HEK293T (cell line): Measurements from ENCODE around the gene ZNF236.

Experiments
- ARNT ChIP-seq: fragments of 450-650 bp; IDR thresholded peaks from 2 replicates; pipeline ENCODE4 v1.6.1; 2017; ENCODE audit warnings: mild to moderate bottlenecking
- BHLHE40 ChIP-seq: fragments of 450-650 bp; IDR thresholded peaks from 2 replicates; pipeline ENCODE4 v1.6.1; 2016; ENCODE audit warnings: mild to moderate bottlenecking, moderate library complexity, borderline replicate concordance
- FOXA1 ChIP-seq: fragments of 450-650 bp; IDR thresholded peaks from 2 replicates; pipeline ENCODE4 v1.6.1; 2016; ENCODE audit warnings: mild to moderate bottlenecking
- FOXK2 ChIP-seq: fragments of 450-650 bp; IDR thresholded peaks from 2 replicates; pipeline ENCODE4 v1.6.1; 2016; ENCODE audit warnings: mild to moderate bottlenecking
- FOXM1 ChIP-seq: fragments of 450-650 bp; IDR thresholded peaks from 2 replicates; pipeline ENCODE4 v1.6.1; 2017; ENCODE audit warnings: mild to moderate bottlenecking, borderline replicate concordance
- HDGF ChIP-seq: fragments of 450-650 bp; IDR thresholded peaks from 2 replicates; pipeline ENCODE4 v1.6.1; 2017; ENCODE audit warnings: antibody characterized with exemption, borderline replicate concordance
- NFRKB ChIP-seq: fragments of 450-650 bp; IDR thresholded peaks from 2 replicates; pipeline ENCODE4 v1.6.1; 2016; ENCODE audit warnings: mild to moderate bottlenecking, moderate library complexity
- SUZ12 ChIP-seq: fragments of 450-650 bp; IDR thresholded peaks from 2 replicates; pipeline ENCODE4 v1.6.1; 2016; ENCODE audit warnings: mild to moderate bottlenecking
- TARDBP ChIP-seq: fragments of 450-650 bp; IDR thresholded peaks from 2 replicates; pipeline ENCODE4 v1.6.1; 2016
- TF ChIP-seq, protein P1 (sequence below): fragments of 450-650 bp; IDR thresholded peaks from 2 replicates; pipeline ENCODE4 v1.6.1; 2016

DNA sequence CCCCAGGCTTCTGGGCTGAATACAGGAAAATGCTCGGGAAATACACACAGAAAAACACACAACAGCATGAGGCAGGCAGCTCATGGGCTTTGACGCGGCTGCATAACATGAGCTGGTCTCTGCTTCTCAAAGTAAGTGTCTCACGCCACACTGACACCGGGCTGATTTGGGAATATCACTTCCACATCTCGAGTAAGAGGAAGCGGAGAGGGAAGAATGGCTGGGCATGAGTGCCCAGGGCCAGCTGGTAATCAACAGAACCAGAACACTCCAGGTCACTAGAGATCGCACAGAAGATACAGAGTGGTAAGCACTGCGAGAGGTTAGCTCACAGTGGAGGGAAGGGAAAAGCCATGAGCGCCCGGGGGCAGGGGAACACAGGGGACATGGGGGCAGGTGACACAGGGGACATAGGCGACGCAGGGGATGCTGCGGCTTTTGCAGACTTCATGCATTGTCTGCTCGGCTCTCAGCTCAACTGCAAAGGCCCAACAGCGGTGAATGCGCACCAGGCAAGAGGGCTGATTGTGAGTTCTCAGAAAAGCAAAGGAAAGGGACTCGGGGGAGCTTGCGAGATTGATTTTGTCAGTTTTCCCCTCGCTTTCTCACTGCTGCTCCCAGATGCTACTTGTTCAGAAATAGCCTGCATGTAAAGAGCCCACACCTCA is 168.8 kb downstream of the ZNF236 start:
- no peak for TF ChIP-seq HDGF
- TF ChIP-seq, protein P1, sequence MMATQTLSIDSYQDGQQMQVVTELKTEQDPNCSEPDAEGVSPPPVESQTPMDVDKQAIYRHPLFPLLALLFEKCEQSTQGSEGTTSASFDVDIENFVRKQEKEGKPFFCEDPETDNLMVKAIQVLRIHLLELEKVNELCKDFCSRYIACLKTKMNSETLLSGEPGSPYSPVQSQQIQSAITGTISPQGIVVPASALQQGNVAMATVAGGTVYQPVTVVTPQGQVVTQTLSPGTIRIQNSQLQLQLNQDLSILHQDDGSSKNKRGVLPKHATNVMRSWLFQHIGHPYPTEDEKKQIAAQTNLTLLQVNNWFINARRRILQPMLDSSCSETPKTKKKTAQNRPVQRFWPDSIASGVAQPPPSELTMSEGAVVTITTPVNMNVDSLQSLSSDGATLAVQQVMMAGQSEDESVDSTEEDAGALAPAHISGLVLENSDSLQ, result no peak
- TF ChIP-seq FOXM1, result no peak
- no peak for TF ChIP-seq FOXK2
- no peak for TF ChIP-seq ARNT
- no peak for TF ChIP-seq TARDBP
- no peak for TF ChIP-seq BHLHE40
- no peak for TF ChIP-seq FOXA1
- no peak for TF ChIP-seq SUZ12
- no peak for TF ChIP-seq NFRKB
